PFSK-1 (cell line): ENCODE results near the gene LSM7.

ENCODE experiments used
- FOXP2 ChIP-seq: optimal IDR thresholded peaks from 2 replicates; pipeline ENCODE3; 2011; ENCODE audit warnings: borderline replicate concordance, control low read depth, inconsistent platforms; ENCODE audit not compliant: insufficient read depth; ENCODE audit errors: extremely low read length, extremely low read depth
- POLR2AphosphoS5 ChIP-seq: IDR thresholded peaks from 2 replicates; pipeline ENCODE4 v1.6.1; 2012; ENCODE audit warnings: low read depth, mild to moderate bottlenecking, control low read depth, low read length, moderate library complexity
- REST ChIP-seq, 2 experiments: IDR thresholded peaks; 2 replicates each; pipeline versions ENCODE4 v1.6.1 to v1.8.0; 2011 to 2012; ENCODE audit warnings: low read depth in 2 of 2, low read length in 2 of 2, control low read depth in 1 of 2, inconsistent platforms in 1 of 2, mild to moderate bottlenecking in 1 of 2, moderate library complexity in 1 of 2; ENCODE audit not compliant: insufficient read depth in 1 of 2
- SIN3A ChIP-seq: IDR thresholded peaks from 2 replicates; pipeline ENCODE4 v1.6.1; 2012; ENCODE audit warnings: mild to moderate bottlenecking, low read length, moderate library complexity, borderline replicate concordance; ENCODE audit not compliant: insufficient read depth
- TAF1 ChIP-seq: IDR thresholded peaks from 2 replicates; pipeline ENCODE4 v1.6.1; 2012; ENCODE audit warnings: low read length, control low read depth, borderline replicate concordance; ENCODE audit not compliant: insufficient read depth

LSM7 gene

GRCh38 chr19:2321565-2322283 is 6.7 kb downstream of the LSM7 start:
- TF ChIP-seq TAF1 = no peak
- no peak for TF ChIP-seq SIN3A

GRCh38 chr19:2320939-2321338 is 7.4 kb downstream of the LSM7 start:
- TF ChIP-seq POLR2AphosphoS5 (no peak), SIN3A (no peak), TAF1 (no peak), REST (IDR thresholded peaks at IDR 0.05; ENCODE audit: insufficient read depth in 1 of 2, low read depth in 2 of 2, low read length in 2 of 2) (no peak), FOXP2 (no peak)

GRCh38 chr19:2320049-2320448 is 8.3 kb downstream of the LSM7 start:
- TF ChIP-seq FOXP2 (no peak), POLR2AphosphoS5 (no peak), TAF1 (no peak), REST (IDR thresholded peaks at IDR 0.05; ENCODE audit: insufficient read depth in 1 of 2, low read depth in 2 of 2, low read length in 2 of 2) (no peak)

- TF ChIP-seq REST (IDR thresholded peaks at IDR 0.05; ENCODE audit: insufficient read depth in 1 of 2, low read depth in 2 of 2, low read length in 2 of 2) (no peak), FOXP2 (no peak), TAF1 (no peak), POLR2AphosphoS5 (no peak), SIN3A (no peak)
Observed at GRCh38 chr19:2319551-2319950, 8.8 kb downstream of the LSM7 start.

- no peak for TF ChIP-seq SIN3A
- TF ChIP-seq TAF1 = no peak
- TF ChIP-seq FOXP2 = no peak
- no peak for TF ChIP-seq POLR2AphosphoS5
- no peak for TF ChIP-seq REST (IDR thresholded peaks at IDR 0.05; ENCODE audit: insufficient read depth in 1 of 2, low read depth in 2 of 2, low read length in 2 of 2)
Observed at GRCh38 chr19:2318923-2319322, 9.5 kb downstream of the LSM7 start.
